ENCODE data around the gene MAGEA9B. TPM values are rescaled to one million over a fixed set of nuclear protein-coding genes. Genes with fewer than 3 reads are reported as not detected.

MAGEA9B gene
- total and polyA plus RNA-seq, 4 donors, result not detected

Other genes with a start within 250 kb of the MAGEA9B start
- 10 to 100 TPM in 1 of 2 donors, 1 to 10 TPM in 1; 5.3 to 21.9 TPM for gene IDS, start 82.2 kb downstream of the MAGEA9B start, total RNA-seq
- 10 to 100 TPM; 12.3 to 18.4 TPM for gene IDS, start 82.2 kb downstream of the MAGEA9B start, polyA plus RNA-seq
- 10 to 100 TPM in 1 of 2 donors, 1 to 10 TPM in 1; 7.5 to 11.8 TPM for gene EOLA1, start 46.4 kb downstream of the MAGEA9B start, total RNA-seq
- 10 to 100 TPM; 10.6 to 17.2 TPM for gene EOLA1, start 46.4 kb downstream of the MAGEA9B start, polyA plus RNA-seq
- gene HSFX3, start 37.5 kb downstream of the MAGEA9B start, total RNA-seq, result not detected
- gene HSFX3, start 37.5 kb downstream of the MAGEA9B start, polyA plus RNA-seq, result not detected
- under 1 TPM in 1 of 2 donors, not detected in 1; 0.09 TPM for gene HSFX2, start 7.9 kb upstream of the MAGEA9B start, total RNA-seq
- gene HSFX2, start 7.9 kb upstream of the MAGEA9B start, polyA plus RNA-seq, result under 1 TPM; 0.15 to 0.20 TPM
- 1 to 10 TPM; 7.3 to 7.5 TPM for gene TMEM185A, start 44.3 kb upstream of the MAGEA9B start, total RNA-seq
- 1 to 10 TPM; 7.9 to 9.8 TPM for gene TMEM185A, start 44.3 kb upstream of the MAGEA9B start, polyA plus RNA-seq
- not detected for gene MAGEA11, start 124.6 kb upstream of the MAGEA9B start, total RNA-seq
- gene MAGEA11, start 124.6 kb upstream of the MAGEA9B start, polyA plus RNA-seq, result not detected
- gene HSFX1, start 186.6 kb upstream of the MAGEA9B start, total RNA-seq, result under 1 TPM; 0.19 to 0.92 TPM
- gene HSFX1, start 186.6 kb upstream of the MAGEA9B start, polyA plus RNA-seq, result under 1 TPM; 0.17 to 0.28 TPM
- not detected for gene MAGEA9, start 194.5 kb upstream of the MAGEA9B start, total RNA-seq
- gene MAGEA9, start 194.5 kb upstream of the MAGEA9B start, polyA plus RNA-seq, result not detected

All from liver (tissue), 4 donors.